ENCODE measurements around the gene COLEC12.

Gene COLEC12

GRCh38 chr18:388200-388599 lies 112.3 kb downstream of the COLEC12 start:
- no peak for TF ChIP-seq CTCF (IDR thresholded peaks at IDR 0.05; ENCODE audit: low read depth, low read length)
- H3K36me3 ChIP-seq: no peaks in the 10 kb centered on the region
- peaks cover 16% of the 10 kb centered on the region for H3K4me1 ChIP-seq
- H3K4me3 ChIP-seq (ENCODE audit: low read depth, low read length): peak overlapping the region; percentile 29
- H3K27me3 ChIP-seq: no peaks in the 10 kb centered on the region
- H3K9me3 ChIP-seq: no peaks in the 10 kb centered on the region
- DNase-seq: peak; percentile 32

GRCh38 chr18:386994-387393 lies 113.5 kb downstream of the COLEC12 start:
- TF ChIP-seq CTCF (IDR thresholded peaks at IDR 0.05; ENCODE audit: low read depth, low read length): no peak
- no peak overlapping the region for H3K4me3 ChIP-seq (ENCODE audit: low read depth, low read length)
- no peaks in the 10 kb centered on the region for H3K9me3 ChIP-seq

GRCh38 chr18:384897-385296 lies 115.6 kb downstream of the COLEC12 start:
- Histone ChIP-seq H3K9me3 (no peaks in the 10 kb centered on the region), H3K36me3 (no peaks in the 10 kb centered on the region), H3K27me3 (no peaks in the 10 kb centered on the region), H3K4me3 (ENCODE audit: low read depth, low read length) (no peak overlapping the region), H3K4me1 (peaks cover 8% of the 10 kb centered on the region)
- DNase-seq: no peak
- no peak for TF ChIP-seq CTCF (IDR thresholded peaks at IDR 0.05; ENCODE audit: low read depth, low read length)

More at GRCh38 chr18:386994-387393, 113.5 kb downstream of the COLEC12 start:
- Histone ChIP-seq H3K27me3 (no peaks in the 10 kb centered on the region), H3K36me3 (no peaks in the 10 kb centered on the region), H3K4me1 (peaks cover 8% of the 10 kb centered on the region)
- no peak for DNase-seq

- no peak for DNase-seq
- H3K36me3 ChIP-seq: no peaks in the 10 kb centered on the region
- H3K4me1 ChIP-seq: peaks cover 3% of the 10 kb centered on the region; the same call in 1 of the 2 replicates
- H3K9me3 ChIP-seq: no peaks in the 10 kb centered on the region
- no peak overlapping the region for H3K4me3 ChIP-seq (ENCODE audit: low read depth, low read length)
- no peak for TF ChIP-seq CTCF (IDR thresholded peaks at IDR 0.05; ENCODE audit: low read depth, low read length)
- H3K27me3 ChIP-seq: no peaks in the 10 kb centered on the region
These were observed 117.4 kb downstream of the COLEC12 start for GRCh38 chr18:383135-383534.

GRCh38 chr18:382423-382984 lies 118.0 kb downstream of the COLEC12 start:
- no peaks in the 10 kb centered on the region for H3K27me3 ChIP-seq
- H3K36me3 ChIP-seq: no peaks in the 10 kb centered on the region
- no peaks in the 10 kb centered on the region for H3K9me3 ChIP-seq
- H3K4me3 ChIP-seq (ENCODE audit: low read depth, low read length): no peak overlapping the region
- DNase-seq: no peak
- TF ChIP-seq CTCF (IDR thresholded peaks at IDR 0.05; ENCODE audit: low read depth, low read length): no peak
- no peaks in the 10 kb centered on the region; the same call in 1 of the 2 replicates for H3K4me1 ChIP-seq

- Histone ChIP-seq H3K4me1 (no peaks in the 10 kb centered on the region), H3K27me3 (no peaks in the 10 kb centered on the region), H3K9me3 (no peaks in the 10 kb centered on the region), H3K36me3 (no peaks in the 10 kb centered on the region), H3K4me3 (ENCODE audit: low read depth, low read length) (no peak overlapping the region)
- DNase-seq: no peak
- TF ChIP-seq CTCF (IDR thresholded peaks at IDR 0.05; ENCODE audit: low read depth, low read length): no peak
These were observed 120.7 kb downstream of the COLEC12 start for GRCh38 chr18:379681-380330.
